Gastrocnemius medialis (tissue), 4 donors: Measurements from ENCODE around the gene MAP2K5.

Source experiments
- CTCF ChIP-seq, 5 experiments: fragments of 450-650 bp in 3 of 5; fragments of 200-600 bp in 2 of 5; sonication (generic) in 2 of 5; IDR thresholded peaks in 4 of 5; conservative IDR thresholded peaks in 1 of 5; 1 replicate in 4 of 5; 2 replicates in 1 of 5; pipeline ENCODE4 v1.5.1; 2016 to 2019; ENCODE audit warnings: antibody characterized with exemption in 5 of 5, mild to moderate bottlenecking in 3 of 5, moderate library complexity in 3 of 5
- POLR2A ChIP-seq, 2 donors: fragments of 450-650 bp; IDR thresholded peaks; one replicate each; pipeline ENCODE4 v1.6.1; 2017; ENCODE audit warnings: antibody characterized with exemption in 2 of 2, mild to moderate bottlenecking in 2 of 2, moderate library complexity in 2 of 2

GRCh38 chr15:67832897-67833709 is 290.6 kb downstream of the MAP2K5 start:
- TF ChIP-seq CTCF (IDR thresholded peaks at IDR 0.05 in 4 of 5, conservative IDR thresholded peaks at IDR 0.05 in 1 of 5) (no peak), POLR2A (IDR thresholded peaks at IDR 0.05) (no peak)
